SK-MEL-5 (cell line): ENCODE results near the gene NOVA2. TPM values are rescaled to one million over a fixed set of nuclear protein-coding genes. Genes with fewer than 3 reads are reported as not detected.

Experiments used
- DNase-seq: peaks from one replicate; pipeline ENCODE4 v3.0.0-alpha.2; 2016; ENCODE audit warnings: low read depth, low spot score
- in situ Hi-C: cut with HindIII; loops from 2 replicates; pipeline ENCODE4 v1.10.0; 2016; ENCODE audit warnings: low sequenced_read_pairs, high pct_unique_total_duplicates, low pct_unique_long_range_greater_than_20kb
- total RNA-seq: library from RNA; depleted of rRNA; stranded (reverse); fragments of >200 nt; shearing (Covaris generic); gene quantifications from 2 replicates; pipeline ENCODE4 v1.2.3, GENCODE V29; 2014

The NOVA2 gene
- total RNA-seq, 1 experiment from 2014 or later = 0.18 TPM

GRCh38 chr19:45972947-45973540 lies 621 bp downstream of the NOVA2 start:
- DNase-seq = no peak
- in situ Hi-C loops = no loop called here

- DNase-seq = no peak
- in situ Hi-C loops = no loop called here
Measured at GRCh38 chr19:45972081-45972946, 1.4 kb downstream of the NOVA2 start.

DNA sequence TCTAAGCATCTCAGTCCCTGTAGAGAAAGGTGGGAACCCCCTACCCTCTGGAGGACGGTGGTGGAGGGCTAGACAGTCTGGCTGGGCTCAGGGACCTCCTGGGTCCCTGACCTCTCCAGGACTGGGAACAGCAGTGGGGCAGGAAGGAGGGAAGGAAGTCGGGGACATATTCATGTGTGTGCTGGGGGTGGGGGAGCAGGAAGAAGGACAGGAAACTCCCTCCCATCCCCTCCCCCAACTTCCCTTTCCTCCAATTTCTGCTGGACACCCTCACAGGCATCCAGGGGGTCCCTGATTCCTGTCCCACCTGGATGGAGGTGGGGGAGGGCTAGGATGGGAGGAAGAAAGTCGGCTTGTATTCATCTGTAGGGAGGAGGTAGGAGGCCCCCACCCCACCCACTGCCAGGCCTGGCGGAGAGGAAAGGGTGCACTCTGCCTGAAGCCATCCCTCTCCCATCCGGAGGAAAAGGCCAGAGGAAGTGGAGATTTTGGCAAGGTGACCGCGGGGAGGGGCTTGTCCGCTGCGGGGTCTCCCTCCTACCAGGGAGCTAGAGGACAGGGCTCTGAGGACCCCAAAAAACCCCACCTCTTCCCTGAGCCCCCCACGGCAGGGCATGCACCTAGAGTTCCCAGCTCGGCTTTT lies 2.3 kb downstream of the NOVA2 start:
- in situ Hi-C loops = no loop called here
- no peak for DNase-seq

GRCh38 chr19:45969676-45970075 lies 4.0 kb downstream of the NOVA2 start:
- in situ Hi-C loops = no loop called here
- DNase-seq = no peak

DNA sequence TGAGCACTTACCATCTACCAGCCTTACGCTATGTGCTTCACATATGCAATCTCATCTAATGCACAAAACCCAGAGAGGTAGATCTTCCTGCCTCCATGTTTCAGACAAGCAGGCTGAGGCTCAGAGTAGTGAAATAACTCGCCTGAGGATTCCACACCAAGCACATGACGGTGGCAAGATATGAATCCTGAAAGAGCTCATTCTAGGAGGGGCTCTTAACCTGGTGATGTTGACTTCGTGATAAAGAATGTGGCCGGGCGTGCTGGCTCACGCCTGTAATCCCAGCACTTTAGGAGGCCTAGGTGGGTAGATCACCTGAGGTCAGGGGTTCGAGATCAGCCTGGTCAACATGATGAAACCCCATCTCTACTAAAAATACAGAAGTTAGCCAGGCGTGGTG lies 5.0 kb downstream of the NOVA2 start:
- peak; percentile 43 for DNase-seq
- in situ Hi-C loops = no loop called here

DNA sequence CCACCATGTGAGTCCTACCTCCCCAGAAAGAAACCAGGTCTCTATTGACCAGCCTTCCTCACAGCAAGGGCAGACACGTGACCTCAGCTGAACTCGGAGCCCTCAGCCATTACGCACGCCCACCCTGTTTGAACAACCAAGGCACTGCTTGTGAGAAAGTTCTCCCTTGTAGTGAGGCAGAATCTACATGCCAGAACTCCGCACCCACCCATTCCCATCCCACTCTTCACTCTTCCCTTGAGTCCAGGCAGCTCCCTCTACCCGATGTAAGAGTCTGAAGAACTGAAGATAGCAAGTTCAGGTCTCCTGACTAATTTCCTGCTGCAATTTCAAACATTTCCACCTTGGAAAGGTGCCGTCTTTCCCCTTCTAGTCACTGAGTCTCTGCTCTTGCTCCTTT lies 6.4 kb downstream of the NOVA2 start:
- no peak for DNase-seq
- in situ Hi-C loops = no loop called here

- in situ Hi-C loops = no loop called here
- no peak for DNase-seq
Measured at GRCh38 chr19:45962021-45962420, 11.6 kb downstream of the NOVA2 start.

GRCh38 chr19:45960595-45961235 lies 12.9 kb downstream of the NOVA2 start:
- in situ Hi-C loops = no loop called here
- DNase-seq = no peak

GRCh38 chr19:45959517-45960025 lies 14.1 kb downstream of the NOVA2 start:
- DNase-seq = no peak
- in situ Hi-C loops = no loop called here

GRCh38 chr19:45958769-45959516 lies 14.7 kb downstream of the NOVA2 start:
- no peak for DNase-seq
- in situ Hi-C loops = no loop called here

DNA sequence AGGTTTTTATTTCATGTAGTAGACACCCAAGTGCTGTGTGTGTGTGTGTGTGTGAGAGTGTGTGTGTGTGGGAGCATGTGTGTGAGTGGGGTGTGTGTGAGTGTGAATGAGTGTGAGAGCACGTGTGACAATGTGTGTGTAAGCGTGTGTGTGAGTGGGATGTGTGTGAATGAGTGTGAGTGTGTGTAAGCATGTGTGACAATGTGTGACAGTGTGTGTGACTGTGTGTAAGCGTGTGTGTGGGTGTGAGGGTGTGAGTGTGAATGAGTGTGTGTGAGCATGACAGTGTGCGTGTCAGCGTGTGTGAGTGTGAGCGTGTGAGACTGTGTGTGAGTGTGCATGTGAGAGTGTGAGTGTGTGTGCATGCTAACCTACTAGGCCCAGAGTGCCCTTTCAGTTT lies 15.3 kb downstream of the NOVA2 start:
- no peak for DNase-seq
- in situ Hi-C loops = no loop called here

DNA sequence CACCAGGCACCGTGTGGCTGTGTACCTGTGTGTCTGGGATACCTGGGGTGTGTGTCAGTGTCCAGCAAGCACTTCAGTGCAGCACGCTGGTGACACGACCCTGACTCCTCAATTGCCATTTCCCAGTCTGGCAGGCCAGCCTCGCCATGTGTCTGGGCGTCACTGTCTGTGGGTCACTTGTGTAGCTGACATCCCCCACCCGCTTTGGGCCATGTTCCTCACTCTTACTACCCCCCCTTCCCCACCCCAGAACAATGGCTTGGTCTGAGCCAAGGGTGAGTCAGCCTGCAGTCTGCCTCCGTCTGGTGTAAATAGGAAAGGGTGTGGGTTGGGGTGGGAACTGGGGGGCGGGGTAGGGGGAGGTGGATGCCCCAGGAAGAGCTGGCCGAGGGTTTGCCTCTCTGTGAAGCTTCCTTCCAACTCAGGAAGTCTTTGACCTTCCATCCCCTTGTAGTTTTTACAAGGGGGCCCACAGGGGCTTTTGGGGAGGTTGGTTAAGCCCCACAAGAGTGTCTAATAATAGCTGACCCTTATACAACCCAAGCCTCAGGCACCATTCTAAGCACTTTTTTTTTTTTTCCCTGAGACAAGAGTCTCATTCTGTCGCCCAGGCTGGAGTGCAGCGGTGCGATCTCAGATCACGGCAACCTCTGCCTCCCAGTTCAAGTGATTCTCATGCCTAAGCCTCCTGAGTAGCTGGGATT lies 17.6 kb downstream of the NOVA2 start:
- in situ Hi-C loops = no loop called here
- DNase-seq = peak; percentile 44

GRCh38 chr19:45954156-45954555 lies 19.5 kb downstream of the NOVA2 start:
- in situ Hi-C loops = no loop called here
- DNase-seq = no peak

GRCh38 chr19:45953676-45954075 lies 20.0 kb downstream of the NOVA2 start:
- in situ Hi-C loops = no loop called here
- DNase-seq = no peak

- peak; percentile 47 for DNase-seq
- in situ Hi-C loops = no loop called here
Measured at GRCh38 chr19:45952686-45953505, 20.8 kb downstream of the NOVA2 start.

DNA sequence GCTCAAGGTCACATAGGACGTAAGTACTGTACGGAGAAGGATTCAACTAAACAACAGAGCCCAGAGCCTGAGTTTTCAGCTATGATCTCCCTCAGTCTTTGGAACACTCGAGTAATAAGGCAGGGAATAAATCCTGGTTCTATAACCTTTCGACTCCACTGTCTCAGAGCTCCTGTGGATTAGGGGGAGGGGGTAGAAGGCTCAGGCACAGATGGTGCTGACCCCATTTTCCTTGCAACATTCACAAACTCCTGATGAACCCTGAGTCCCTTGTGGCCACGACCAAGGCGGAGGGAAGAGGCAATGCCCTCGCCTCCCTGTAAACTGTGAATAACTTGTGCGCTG lies 21.4 kb downstream of the NOVA2 start:
- in situ Hi-C loops = no loop called here
- no peak for DNase-seq
